HG03175 (cell line): ENCODE data around the gene AHRR.
A peak's percentile ranks its signal among the peaks of the same experiment; 100 is the strongest.
"Not testable (repeated sequence)": the region's sequence is repeated elsewhere in the genome, so short reads cannot be mapped to it uniquely, and the experiment has no call there.

ENCODE experiments used
- ATAC-seq: cut with Tn5 transposase; IDR thresholded peaks from one replicate; pipeline ENCODE4 v1.9.1; 2021; ENCODE audit warnings: mild to moderate bottlenecking, moderate library complexity; ENCODE audit not compliant: unreplicated experiment

AHRR gene

DNA sequence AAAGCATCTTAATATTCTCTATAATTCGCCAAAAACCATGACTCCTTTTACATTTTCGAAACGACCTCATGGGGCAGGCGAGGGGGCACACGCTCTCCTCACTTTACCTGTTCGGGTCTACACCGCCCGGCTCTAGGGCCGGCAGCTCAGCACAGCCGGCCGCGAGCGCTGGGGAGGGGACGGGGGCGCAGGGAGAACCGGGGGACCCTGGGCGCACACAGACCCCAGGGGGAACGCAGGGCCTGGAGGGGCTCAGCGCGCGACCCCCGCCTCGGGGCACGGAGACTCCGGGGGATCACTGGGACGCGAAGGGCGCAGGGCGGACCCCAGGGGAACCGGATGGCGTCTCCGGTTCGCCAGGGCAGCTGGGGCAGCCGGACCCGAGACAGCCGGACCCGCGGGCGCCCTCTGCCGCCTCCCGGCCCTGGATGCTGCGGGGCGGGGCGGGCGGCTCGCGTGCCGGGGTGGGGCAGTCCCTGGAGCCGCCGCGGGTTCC is at the start of gene AHRR:
AHRR (plus strand) TSS at position 485 of the 496 bp plus-strand sequence. CDS start 22,189 bp downstream, outside the sequence.
- peak; percentile 56 for ATAC-seq

- ATAC-seq: not testable (repeated sequence)
Measured at GRCh38 chr5:271828-272167, 49.7 kb upstream of the AHRR start.

DNA sequence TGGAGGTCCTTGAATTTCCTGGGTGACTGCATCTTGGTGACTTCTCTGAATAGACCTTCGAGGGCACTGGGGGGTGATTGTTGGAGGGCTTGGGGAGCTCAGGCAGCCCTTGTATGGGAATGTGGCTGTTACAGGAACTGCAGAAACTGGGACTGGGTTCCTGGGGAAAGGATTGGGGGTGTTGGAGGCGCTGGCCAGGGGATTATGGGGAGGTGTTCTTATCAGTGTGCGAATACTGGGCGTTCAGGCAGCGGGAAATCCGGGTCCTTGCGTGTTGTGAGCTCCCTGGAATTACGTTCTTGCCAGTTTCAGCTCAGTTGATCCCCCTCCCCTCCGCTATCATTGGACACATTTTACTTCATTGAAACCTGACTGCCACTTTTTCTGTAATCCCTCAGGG is 48.4 kb upstream of the AHRR start:
- not testable (repeated sequence) for ATAC-seq

DNA sequence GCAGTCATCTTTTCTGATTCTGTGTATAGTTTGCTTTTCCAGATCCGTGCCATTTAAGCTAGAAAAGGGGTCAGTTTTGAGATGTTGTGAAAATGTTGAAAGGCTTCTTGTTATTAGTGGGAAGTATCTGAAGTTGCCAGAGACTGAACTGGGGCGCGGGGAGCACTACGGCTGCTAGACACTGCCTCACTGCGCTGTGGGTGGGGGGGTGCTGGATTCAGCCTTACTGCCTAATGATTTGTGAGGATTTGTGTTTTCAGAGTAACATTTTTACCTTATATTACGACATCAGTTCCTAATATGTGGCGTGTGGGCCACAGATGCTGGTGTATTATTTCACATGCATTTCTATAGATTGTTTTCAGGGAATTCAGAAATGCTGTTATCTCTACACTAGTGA is 48.0 kb upstream of the AHRR start:
- ATAC-seq: not testable (repeated sequence)

DNA sequence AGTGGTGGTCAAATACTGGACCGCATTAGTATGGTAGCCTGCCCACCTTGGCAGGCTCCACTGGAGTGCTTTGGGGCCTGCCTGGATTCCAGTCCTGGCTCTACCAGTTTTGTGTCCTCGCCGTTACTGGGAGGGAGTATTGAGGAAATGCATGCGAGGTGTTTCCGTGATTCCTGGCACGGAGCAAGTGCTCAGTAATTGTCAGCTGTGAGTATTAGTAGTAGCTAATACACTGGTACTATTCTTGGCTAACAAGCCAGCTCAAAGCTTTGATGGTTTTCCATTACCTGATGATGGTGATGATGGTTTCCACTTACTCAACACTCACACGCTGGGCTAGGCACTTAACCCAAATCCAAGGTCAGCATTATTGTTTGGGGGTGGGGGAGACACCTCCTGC is 47.2 kb upstream of the AHRR start:
- not testable (repeated sequence) for ATAC-seq

- no peak for ATAC-seq
Measured at GRCh38 chr5:278646-279045, 42.9 kb upstream of the AHRR start.

DNA sequence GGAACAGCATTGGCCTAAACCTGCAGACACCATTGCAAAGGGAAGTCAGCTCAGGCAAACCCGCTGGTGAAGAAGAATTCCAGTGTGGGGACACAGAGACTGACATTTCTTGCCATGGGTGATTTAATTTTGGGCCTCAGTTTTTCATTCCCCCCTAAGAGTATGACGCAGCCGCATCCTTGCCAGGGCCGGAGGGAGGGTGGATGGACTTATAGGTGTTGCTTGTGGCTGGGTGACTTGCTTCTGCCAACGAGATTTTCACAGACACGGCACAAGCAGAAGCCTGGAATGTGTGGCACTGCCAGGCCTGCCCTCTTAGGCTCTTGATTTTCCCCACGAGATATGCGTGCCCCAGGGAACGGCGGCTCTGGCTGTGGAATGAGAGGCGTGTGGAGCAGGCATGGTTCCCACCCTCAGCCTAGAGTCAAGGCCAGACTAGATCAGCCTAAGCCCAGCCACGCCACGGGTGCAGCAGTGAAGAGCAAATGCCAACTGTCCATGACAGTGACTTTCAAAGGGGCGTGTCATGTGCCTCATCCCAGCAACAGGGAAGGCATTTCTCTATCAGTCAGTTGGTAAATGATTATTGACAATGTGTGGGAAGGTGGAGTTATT is 42.4 kb upstream of the AHRR start:
- ATAC-seq: not testable (repeated sequence)

GRCh38 chr5:285991-286557 is 35.4 kb upstream of the AHRR start:
- ATAC-seq: no peak

GRCh38 chr5:290200-290599 is 31.3 kb upstream of the AHRR start:
- ATAC-seq: not testable (repeated sequence)

DNA sequence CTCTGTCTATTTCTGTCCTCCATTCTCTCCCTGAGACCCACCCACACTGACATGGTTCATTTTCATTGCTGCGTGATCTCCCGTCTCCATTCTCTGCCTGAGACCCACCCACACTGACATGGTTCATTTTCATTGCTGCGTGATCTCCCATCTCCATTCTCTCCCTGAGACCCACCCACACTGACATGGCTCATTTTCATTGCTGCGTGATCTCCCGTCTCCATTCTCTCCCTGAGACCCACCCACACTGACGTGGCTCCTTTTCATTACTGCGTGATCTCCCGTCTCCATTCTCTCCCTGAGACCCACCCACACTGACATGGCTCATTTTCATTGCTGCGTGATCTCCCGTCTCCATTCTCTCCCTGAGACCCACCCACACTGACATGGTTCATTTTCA is 30.2 kb upstream of the AHRR start:
- ATAC-seq: not testable (repeated sequence)

GRCh38 chr5:294788-295187 is 26.7 kb upstream of the AHRR start:
- ATAC-seq: not testable (repeated sequence)

DNA sequence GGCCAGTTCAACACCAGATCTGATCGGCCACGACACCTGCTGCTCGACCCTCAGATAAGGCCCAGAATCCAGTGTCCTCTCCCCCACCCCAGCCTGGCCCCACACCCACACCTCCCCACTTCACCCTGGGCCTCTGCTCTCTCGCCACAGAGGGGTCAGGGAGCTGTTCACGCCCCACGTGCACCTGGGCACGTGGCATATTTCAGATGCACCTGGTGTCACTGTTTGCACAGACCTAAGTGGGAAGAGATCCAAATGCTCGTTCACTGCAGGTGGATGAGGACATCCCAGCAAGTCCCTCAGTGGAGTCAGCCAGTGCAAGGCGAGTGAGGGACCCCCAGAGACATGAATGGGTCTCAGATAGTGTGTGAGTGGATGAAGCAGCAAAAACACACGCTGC is 25.3 kb upstream of the AHRR start:
- not testable (repeated sequence) for ATAC-seq

- not testable (repeated sequence) for ATAC-seq
Measured at GRCh38 chr5:296954-297353, 24.6 kb upstream of the AHRR start.

DNA sequence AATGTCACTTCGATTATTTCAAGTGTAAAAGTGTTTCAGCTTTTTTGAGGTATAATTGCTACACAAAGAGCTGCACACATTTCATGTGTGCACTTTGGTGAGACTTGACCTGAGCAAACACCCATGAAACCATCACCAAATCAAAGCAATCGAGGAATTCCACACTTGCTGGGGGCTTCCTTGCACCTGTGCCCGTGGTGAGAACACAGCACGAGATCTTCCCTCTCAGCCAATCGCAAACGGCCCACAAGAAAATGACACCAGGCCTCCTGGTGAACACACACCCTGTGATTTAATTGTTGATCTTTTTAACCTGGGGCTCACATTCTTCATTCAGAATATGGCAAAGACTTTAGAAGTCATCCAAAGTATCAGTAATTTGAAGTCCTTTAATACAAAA is 24.1 kb upstream of the AHRR start:
- ATAC-seq: not testable (repeated sequence)

DNA sequence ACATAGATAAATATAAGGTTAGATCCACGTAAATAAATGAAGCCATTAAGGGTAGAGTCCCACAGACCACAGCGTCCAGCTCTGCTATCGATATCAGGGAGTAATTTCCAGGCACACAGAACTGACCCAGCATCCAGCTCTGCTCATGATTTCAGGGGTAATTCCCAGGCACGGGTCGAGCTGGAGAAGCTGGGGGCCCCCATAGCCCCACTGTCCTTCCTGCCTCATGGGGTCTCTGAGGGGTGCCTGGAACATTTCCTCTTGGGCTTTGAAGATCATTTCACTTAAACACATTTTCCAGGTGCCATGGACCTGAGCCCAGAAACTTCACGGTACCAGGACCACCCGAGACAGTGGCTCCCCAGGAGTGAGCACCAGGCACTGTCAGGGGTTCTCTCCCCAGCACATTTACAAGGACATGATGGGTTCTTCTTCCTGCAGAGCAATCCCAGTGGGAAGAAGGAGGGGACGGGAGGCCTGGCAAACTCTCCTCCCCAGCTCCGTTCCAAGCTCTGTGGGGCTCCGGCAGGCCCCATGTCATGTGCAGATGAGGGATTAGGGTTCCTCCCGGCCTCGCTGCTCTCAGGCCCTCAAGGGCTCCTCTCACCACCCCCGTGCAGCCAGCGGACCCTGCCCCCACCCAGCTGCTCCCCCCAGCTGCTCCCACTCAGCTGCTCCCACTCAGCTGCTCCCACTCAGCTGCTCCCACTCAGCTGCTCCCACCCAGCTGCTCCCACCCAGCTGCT is 23.4 kb upstream of the AHRR start:
- ATAC-seq: not testable (repeated sequence)

DNA sequence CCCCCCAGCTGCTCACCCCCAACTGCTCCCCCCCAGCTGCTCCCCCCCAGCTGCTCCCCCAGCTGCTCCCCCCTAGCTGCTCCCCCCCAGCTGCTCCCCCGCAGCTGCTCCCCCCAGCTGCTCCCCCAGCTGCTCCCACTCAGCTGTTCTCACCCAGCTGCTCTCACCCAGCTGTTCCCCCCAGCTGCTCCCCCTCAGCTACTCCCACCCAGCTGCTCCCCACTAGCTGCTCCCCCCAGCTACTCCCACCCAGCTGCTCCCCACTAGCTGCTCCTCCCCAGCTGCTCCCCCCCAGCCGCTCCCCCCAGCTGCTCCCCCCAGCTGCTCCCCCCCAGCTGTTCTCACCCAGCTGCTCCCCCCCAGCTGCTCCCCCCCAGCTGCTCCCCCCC is 22.8 kb upstream of the AHRR start:
- ATAC-seq: no peak

DNA sequence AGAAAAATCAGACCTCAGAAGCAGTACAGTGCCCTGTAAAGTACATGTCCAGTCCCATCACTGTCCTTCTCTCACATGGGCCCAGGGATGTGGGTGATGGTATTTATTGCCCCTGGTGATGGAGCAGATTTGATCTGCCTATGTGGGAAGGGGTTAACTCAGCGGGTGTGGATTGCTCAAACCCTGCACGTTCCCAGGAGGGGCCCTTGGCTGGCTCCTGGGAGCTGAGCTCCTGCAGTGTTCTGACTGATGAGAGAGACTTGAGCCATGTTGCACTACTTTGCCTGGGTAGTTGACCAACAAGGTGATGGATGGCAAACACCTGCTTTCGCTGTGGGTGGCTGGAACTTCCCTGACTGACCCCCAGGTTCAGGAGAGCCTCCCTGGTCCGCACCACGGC is 21.6 kb upstream of the AHRR start:
- ATAC-seq: not testable (repeated sequence)

- not testable (repeated sequence) for ATAC-seq
Measured at GRCh38 chr5:300691-301435, 20.7 kb upstream of the AHRR start.

GRCh38 chr5:302416-302815 is 19.1 kb upstream of the AHRR start:
- not testable (repeated sequence) for ATAC-seq

GRCh38 chr5:302966-303365 is 18.5 kb upstream of the AHRR start:
- no peak for ATAC-seq

- not testable (repeated sequence) for ATAC-seq
Measured at GRCh38 chr5:303741-304140, 17.8 kb upstream of the AHRR start.
